ENCODE results near the gene TRAM2. TPM values are rescaled to one million over a fixed set of nuclear protein-coding genes. Genes with fewer than 3 reads are reported as not detected.

TRAM2 gene
- total and polyA plus RNA-seq, 2 of the 8 experiments (the other 6 are each of a cell fraction or from before 2014, with no cell fraction given) = 9.0 to 21.4 TPM

GRCh38 chr6:52573295-52573694, 3.6 kb downstream of the TRAM2 start:
- peak overlapping the region; percentile 67; the same call in 1 of the 2 replicates for H2BK20ac ChIP-seq (ENCODE audit: low read length)
- peak overlapping the region in 1 of 4 experiments; percentile 34; a peak in 1 of 8 replicates for H3K4me3 ChIP-seq (ENCODE audit: extremely low read depth in 1 of 4, insufficient read depth in 2 of 4, low read depth in 3 of 4, low read length in 4 of 4)
- DNase-seq (ENCODE audit: low read depth in 1 of 2, low spot score in 2 of 2) = no peak
- TF ChIP-seq TEAD4 (IDR thresholded peaks at IDR 0.05; ENCODE audit: low read depth, low read length) = peak; percentile 89
- 0 out of 3 replicates have a peak, but pooled peaks of 1 of the 2 experiments have one; percentile 22 for TF ChIP-seq POLR2A (IDR thresholded peaks at IDR 0.05; ENCODE audit: control extremely low read depth in 1 of 2, low read depth in 2 of 2, low read length in 2 of 2)
- TF ChIP-seq E2F6 (IDR thresholded peaks at IDR 0.05) = no peak
- TF ChIP-seq, protein P1, sequence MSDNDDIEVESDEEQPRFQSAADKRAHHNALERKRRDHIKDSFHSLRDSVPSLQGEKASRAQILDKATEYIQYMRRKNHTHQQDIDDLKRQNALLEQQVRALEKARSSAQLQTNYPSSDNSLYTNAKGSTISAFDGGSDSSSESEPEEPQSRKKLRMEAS (IDR thresholded peaks at IDR 0.05) = no peak
- peak; percentile 23 to 43 (median 29); a peak in 3 of 4 replicates for TF ChIP-seq CTCF (IDR thresholded peaks at IDR 0.05; ENCODE audit: control extremely low read depth in 1 of 3, insufficient read depth in 1 of 3, low read depth in 1 of 3, low read length in 3 of 3)
- TF ChIP-seq BRCA1 (IDR thresholded peaks at IDR 0.05; ENCODE audit: low read depth, low read length) = no peak
- TF ChIP-seq RAD21 (IDR thresholded peaks at IDR 0.05 in 1 of 2, conservative IDR thresholded peaks at IDR 0.05 in 1 of 2; ENCODE audit: low read depth in 2 of 2, low read length in 2 of 2) = peak; percentile 48 to 61
- TF ChIP-seq POU5F1 (IDR thresholded peaks at IDR 0.05; ENCODE audit: low read depth, low read length) = no peak

More at GRCh38 chr6:52573295-52573694, 3.6 kb downstream of the TRAM2 start:
- peaks cover 14 to 36% (median 24%) of the 10 kb centered on the region in 4 experiments for H3K4me1 ChIP-seq (replicated peaks in 1 of 4; ENCODE audit: control insufficient read depth in 3 of 4, insufficient read depth in 4 of 4, low read length in 3 of 4)
- CTCF ChIA-PET (ENCODE audit: partially characterized antibody) = interaction anchor here (0.7 to 7.3 kb wide), 8 partner anchors 16 to 157 kb away, joined by 3 to 85 read pairs (median 4); partner anchors contain the start of gene EFHC1
- no peaks in the 10 kb centered on the region for H3K9me3 ChIP-seq (ENCODE audit: insufficient read depth in 2 of 2, low read depth in 1 of 2, low read length in 1 of 2)
- H3K18ac ChIP-seq (ENCODE audit: extremely low read depth, low read length) = no peak overlapping the region; the same call in 1 of the 2 replicates
- H4K8ac ChIP-seq (ENCODE audit: extremely low read depth, insufficient read depth, low read length) = no peak overlapping the region
- H4K20me1 ChIP-seq (replicated peaks in 1 of 2; ENCODE audit: control insufficient read depth in 1 of 2, insufficient read depth in 2 of 2, low read length in 2 of 2) = peaks cover 2 to 5% of the 10 kb centered on the region in 2 experiments
- no peak overlapping the region for H3K56ac ChIP-seq (replicated peaks; ENCODE audit: insufficient read length, low read depth, low read length)
- H3K27ac ChIP-seq (ENCODE audit: low read depth, low read length) = peak overlapping the region; percentile 37; the same call in 1 of the 2 replicates
- FAIRE-seq = no peak
- H3K4me2 ChIP-seq (ENCODE audit: insufficient read depth in 1 of 2, low read depth in 2 of 2, low read length in 2 of 2) = peak overlapping the region; percentile 38 to 57
- no peak overlapping the region for H4K5ac ChIP-seq (ENCODE audit: insufficient read length, low read depth, low read length)
- H3K79me1 ChIP-seq (ENCODE audit: low read depth, low read length) = peaks cover 2% of the 10 kb centered on the region; the same call in 1 of the 2 replicates
- no peak overlapping the region for H3K4ac ChIP-seq (replicated peaks; ENCODE audit: insufficient read length, low read depth, low read length)
- peak overlapping the region; percentile 9; the same call in 1 of the 2 replicates for H2BK5ac ChIP-seq (ENCODE audit: low read depth, low read length)
- peaks cover 8 to 75% of the 10 kb centered on the region in 2 experiments for H3K79me2 ChIP-seq (ENCODE audit: control insufficient read depth in 1 of 2, insufficient read depth in 2 of 2, low read length in 2 of 2)
- H3K9ac ChIP-seq (replicated peaks in 1 of 4; ENCODE audit: extremely low read depth in 1 of 4, low read depth in 3 of 4, low read length in 3 of 4) = peak overlapping the region in 1 of 4 experiments; percentile 16; a peak in 1 of 7 replicates
- H3K14ac ChIP-seq (ENCODE audit: insufficient read length) = no peak overlapping the region
- H2AFZ ChIP-seq (ENCODE audit: low read length) = no peak overlapping the region
- H2AK5ac ChIP-seq (ENCODE audit: low read depth, low read length) = no peak overlapping the region
- POLR2A ChIA-PET (ENCODE audit: partially characterized antibody) = interaction anchor here (0.7 to 3.5 kb wide), 4 partner anchors 10 to 154 kb away, joined by 3 to 13 read pairs (median 4); no protein-coding TSS in a partner anchor
- no peak overlapping the region for H2BK120ac ChIP-seq (replicated peaks; ENCODE audit: low read depth, low read length)
- peak overlapping the region; percentile 62; the same call in 1 of the 2 replicates for H2BK15ac ChIP-seq (ENCODE audit: low read length)
- H4K91ac ChIP-seq (replicated peaks; ENCODE audit: insufficient read length, low read length) = no peak overlapping the region
- WGBS, 2 experiments (ENCODE audit: extremely low coverage in 1 of 2, insufficient coverage in 1 of 2, insufficient read length in 1 of 2, insufficient replicate concordance in 2 of 2, low coverage in 1 of 2, low lambda C conversion rate in 2 of 2, missing lambda C conversion rate in 1 of 2) = 37% methylated on average over 2 of the region's 2 CpGs; no CpG with 5 or more reads in 1 of the 2 experiments
- peak overlapping the region; percentile 97 for H2BK12ac ChIP-seq (ENCODE audit: low read depth, low read length)
- H3K23me2 ChIP-seq (ENCODE audit: low read depth, low read length) = peaks cover 6% of the 10 kb centered on the region; the same call in 1 of the 2 replicates
- no peak overlapping the region for H3K23ac ChIP-seq (ENCODE audit: insufficient read length)
- H3K27me3 ChIP-seq (replicated peaks in 1 of 4; ENCODE audit: control insufficient read depth in 3 of 4, extremely low read depth in 1 of 4, insufficient read depth in 3 of 4, low read length in 3 of 4) = no peaks in the 10 kb centered on the region
- no peaks in the 10 kb centered on the region for H3K36me3 ChIP-seq (ENCODE audit: control insufficient read depth in 2 of 4, insufficient read depth in 4 of 4, low read length in 3 of 4)
